ENCODE data around the gene NACA2.
"Not testable (repeated sequence)": the region's sequence is repeated elsewhere in the genome, so short reads cannot be mapped to it uniquely, and the experiment has no call there.

The NACA2 gene

DNA sequence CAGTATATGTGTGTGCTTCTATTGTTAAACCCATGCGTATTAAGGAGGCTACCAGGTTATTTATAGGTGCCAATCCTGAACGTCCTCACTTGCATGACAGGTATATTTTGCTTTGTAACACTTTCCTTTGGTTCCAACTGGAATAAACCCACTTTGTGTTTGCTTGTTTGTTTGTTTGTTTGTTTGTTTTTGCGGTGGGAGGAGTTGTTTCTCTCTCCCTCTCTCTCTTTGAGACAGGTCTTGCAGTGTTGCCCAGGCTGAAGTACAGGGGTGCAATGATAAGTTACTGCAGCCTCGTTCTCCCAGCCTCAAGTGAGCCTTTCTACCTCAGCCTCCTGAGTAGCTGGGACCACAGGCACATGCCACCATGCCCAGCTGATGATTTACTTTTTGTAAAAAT, 28.7 kb downstream of the NACA2 start:
- Mint-ChIP-seq H3K27me3 (ENCODE audit: low read depth) (peaks cover 7% of the 10 kb centered on the region), H3K9me3 (no peaks in the 10 kb centered on the region), H3K36me3 (ENCODE audit: low read depth) (no peaks in the 10 kb centered on the region), H3K27ac (no peak overlapping the region), H3K4me1 (ENCODE audit: low read depth) (no peaks in the 10 kb centered on the region), H3K4me3 (no peak overlapping the region)

DNA sequence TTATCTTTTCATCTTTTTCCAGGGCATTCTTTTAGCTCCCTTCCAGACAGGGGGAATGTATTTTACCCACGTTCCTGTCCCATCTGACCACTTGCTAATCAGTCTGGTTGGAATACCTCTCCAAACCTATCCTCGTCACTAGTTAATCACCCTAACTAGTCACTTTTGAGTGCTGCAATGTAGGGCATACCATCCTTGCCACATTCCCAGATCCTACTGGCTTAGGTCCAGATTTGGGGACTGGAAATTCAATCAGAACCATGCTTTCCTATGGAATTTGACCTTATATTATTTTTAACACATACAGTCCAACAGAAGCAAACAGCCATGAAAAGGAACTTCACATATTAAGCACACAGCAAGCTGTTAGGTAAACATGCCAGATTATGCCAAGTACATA, 29.7 kb downstream of the NACA2 start:
- Mint-ChIP-seq H3K27me3 (ENCODE audit: low read depth) (peaks cover 6% of the 10 kb centered on the region), H3K36me3 (ENCODE audit: low read depth) (no peaks in the 10 kb centered on the region), H3K27ac (no peak overlapping the region), H3K9me3 (no peaks in the 10 kb centered on the region), H3K4me3 (no peak overlapping the region), H3K4me1 (ENCODE audit: low read depth) (no peaks in the 10 kb centered on the region)

DNA sequence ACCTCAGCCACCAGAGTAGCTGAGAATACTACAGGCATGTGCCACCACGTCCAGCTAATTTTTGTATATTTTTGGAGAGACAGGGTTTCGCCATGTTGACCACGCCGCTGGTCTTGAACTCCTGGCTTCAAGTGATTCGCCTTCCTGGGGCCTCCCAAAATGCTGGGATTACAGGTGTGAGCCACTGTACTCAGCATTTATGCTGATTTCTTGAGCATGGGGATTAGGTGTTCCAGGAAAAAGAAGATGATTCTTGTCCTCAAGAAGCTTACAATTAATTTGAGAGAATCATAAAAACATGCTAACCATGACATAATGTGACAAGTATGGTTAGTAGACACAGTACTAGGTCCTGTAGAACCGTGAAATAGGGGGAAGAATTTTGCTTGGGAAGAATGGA, 30.9 kb downstream of the NACA2 start:
- H3K9me3 Mint-ChIP-seq = no peaks in the 10 kb centered on the region
- no peaks in the 10 kb centered on the region for H3K36me3 Mint-ChIP-seq (ENCODE audit: low read depth)
- H3K4me3 Mint-ChIP-seq = no peak overlapping the region
- H3K4me1 Mint-ChIP-seq (ENCODE audit: low read depth) = no peaks in the 10 kb centered on the region
- peaks cover 6% of the 10 kb centered on the region for H3K27me3 Mint-ChIP-seq (ENCODE audit: low read depth)
- no peak overlapping the region for H3K27ac Mint-ChIP-seq

DNA sequence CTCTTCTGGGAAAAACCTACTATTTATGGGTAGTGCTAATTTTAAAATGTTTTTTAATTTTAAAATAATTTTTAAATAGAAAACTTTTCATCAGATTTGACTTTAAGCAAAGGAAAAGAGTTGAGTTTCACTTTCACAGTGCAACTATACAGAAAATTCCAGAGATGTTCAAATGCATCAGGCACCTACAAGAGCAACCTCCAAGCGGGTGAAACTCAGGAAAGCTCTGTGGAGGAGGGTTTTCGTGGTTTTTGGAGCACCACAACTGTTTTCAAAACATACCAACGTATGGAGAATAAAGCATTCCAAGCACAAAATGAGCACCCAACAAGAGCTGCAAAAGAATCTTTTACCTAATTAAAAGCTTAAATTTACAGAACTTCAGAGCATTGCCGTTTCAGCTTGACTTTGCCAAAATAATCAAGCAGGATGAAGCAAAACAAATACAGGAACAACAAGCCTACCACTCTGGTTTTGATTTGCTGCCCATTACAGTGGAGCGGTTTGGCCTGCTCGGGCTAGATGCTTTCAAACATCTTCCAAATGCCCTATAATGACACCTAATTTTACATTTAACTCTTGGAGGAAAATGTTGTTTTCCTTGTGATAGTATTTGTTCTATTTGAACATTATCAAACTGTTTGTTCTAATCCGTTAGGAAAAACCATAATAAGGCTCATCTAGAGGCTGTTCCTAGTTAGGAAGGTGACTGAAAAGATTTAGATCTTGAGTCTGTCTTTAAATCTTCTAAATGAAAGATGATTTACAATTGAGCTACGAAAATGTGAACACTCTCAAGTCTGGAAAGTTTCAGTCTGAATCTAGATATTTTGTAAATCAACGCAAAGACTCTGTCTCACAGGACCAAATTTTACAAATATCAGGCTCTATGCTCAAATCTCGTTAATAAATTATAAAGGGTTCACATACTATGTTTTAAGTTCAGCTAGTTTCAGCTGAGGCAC, 34.5 kb downstream of the NACA2 start:
- Mint-ChIP-seq H3K4me3 (no peak overlapping the region), H3K36me3 (ENCODE audit: low read depth) (no peaks in the 10 kb centered on the region), H3K27ac (no peak overlapping the region), H3K4me1 (ENCODE audit: low read depth) (no peaks in the 10 kb centered on the region), H3K27me3 (ENCODE audit: low read depth) (peaks cover 11% of the 10 kb centered on the region), H3K9me3 (no peaks in the 10 kb centered on the region)

DNA sequence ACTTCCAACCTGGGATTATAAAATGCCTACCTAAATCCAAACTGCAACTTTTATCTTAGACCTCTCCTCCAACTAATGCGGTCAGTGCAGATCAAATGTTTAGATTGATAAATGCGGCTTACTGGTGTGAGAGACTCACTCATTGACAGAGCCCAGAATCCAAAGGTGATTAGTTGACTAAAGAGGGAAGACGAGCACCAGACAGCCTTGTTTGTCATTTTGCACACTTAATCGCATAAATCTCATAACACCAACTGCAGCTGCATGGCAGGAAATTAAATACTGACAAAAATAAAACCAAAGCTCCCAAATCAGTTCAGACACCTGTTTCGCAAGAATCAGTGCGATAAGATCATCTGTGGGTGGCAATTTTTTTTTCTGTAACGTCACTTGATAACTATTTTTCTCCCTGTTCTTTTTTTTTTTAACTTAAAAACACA, 35.9 kb downstream of the NACA2 start:
- no peak overlapping the region for H3K4me3 Mint-ChIP-seq
- no peaks in the 10 kb centered on the region for H3K4me1 Mint-ChIP-seq (ENCODE audit: low read depth)
- H3K9me3 Mint-ChIP-seq = no peaks in the 10 kb centered on the region
- H3K27me3 Mint-ChIP-seq (ENCODE audit: low read depth) = peaks cover 20% of the 10 kb centered on the region
- H3K36me3 Mint-ChIP-seq (ENCODE audit: low read depth) = no peaks in the 10 kb centered on the region
- no peak overlapping the region for H3K27ac Mint-ChIP-seq

DNA sequence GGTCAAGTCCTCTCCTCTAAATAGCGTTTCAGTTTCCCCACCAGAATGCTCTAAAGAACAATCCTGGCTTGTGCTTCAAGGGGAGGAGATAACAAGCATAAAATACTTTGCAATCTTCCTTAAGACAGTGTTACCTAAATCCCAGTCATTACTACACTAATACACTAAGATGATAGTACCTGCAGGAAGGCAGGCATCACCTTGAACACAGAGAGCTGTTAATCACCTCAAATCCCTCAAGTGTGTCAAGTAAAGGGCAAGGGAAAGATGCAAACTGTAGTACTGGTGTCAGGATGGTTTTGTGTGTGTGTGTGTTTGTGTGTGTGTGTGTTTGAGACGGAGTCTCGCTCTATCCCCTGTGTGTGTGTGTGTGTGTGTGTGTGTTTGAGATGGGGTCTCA, 36.8 kb downstream of the NACA2 start:
- H3K36me3 Mint-ChIP-seq (ENCODE audit: low read depth) = no peaks in the 10 kb centered on the region
- no peak overlapping the region for H3K27ac Mint-ChIP-seq
- peaks cover 23% of the 10 kb centered on the region for H3K27me3 Mint-ChIP-seq (ENCODE audit: low read depth)
- no peaks in the 10 kb centered on the region for H3K9me3 Mint-ChIP-seq
- no peaks in the 10 kb centered on the region for H3K4me1 Mint-ChIP-seq (ENCODE audit: low read depth)
- H3K4me3 Mint-ChIP-seq = no peak overlapping the region

DNA sequence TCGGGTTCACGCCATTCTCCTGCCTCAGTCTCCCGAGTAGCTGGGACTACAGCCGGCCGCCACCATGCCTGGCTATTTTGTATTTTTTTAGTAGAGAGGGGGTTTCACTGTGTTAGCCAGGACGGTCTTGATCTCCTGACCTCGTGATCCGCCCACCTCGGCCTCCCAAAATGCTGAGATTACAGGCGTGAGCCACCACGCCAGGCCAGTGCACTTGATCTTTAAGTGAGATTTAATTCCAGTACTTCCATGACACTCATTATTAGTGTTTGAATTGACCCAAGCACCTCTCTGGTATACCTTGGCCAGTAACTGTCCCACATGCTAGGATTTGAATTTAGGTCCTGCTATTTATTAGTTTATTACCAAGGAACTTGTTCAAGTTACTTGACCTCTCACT, 38.5 kb downstream of the NACA2 start:
- not testable (repeated sequence) for H3K4me1 Mint-ChIP-seq (ENCODE audit: low read depth)

DNA sequence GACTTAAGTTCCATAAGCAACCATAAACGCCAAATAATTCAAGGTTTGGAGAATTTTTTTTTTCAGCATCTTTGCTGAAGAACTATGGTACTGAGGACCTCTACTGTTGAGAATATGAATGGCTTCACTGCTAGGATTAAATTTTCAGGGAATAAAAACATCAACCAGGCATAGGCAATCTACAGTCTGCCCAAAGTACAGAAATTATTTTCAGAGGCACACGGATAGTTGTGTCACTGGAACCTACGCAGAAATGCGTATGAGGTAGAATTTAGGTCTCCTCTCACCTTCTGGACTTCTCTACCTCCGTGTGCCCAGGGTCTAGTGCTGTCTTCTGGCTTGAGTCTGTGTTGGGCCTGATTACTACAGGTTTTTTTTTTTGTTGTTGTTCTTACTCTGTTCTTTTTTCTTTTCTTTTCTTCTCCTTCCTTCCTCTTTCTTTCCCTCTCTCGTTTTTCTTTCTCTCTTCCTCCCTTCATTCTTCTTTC, 39.7 kb downstream of the NACA2 start:
- H3K9me3 Mint-ChIP-seq = no peaks in the 10 kb centered on the region
- peaks cover 31% of the 10 kb centered on the region for H3K27me3 Mint-ChIP-seq (ENCODE audit: low read depth)
- no peaks in the 10 kb centered on the region for H3K4me1 Mint-ChIP-seq (ENCODE audit: low read depth)
- no peaks in the 10 kb centered on the region for H3K36me3 Mint-ChIP-seq (ENCODE audit: low read depth)
- H3K27ac Mint-ChIP-seq = no peak overlapping the region
- no peak overlapping the region for H3K4me3 Mint-ChIP-seq

More for the DNA sequence above, 38.5 kb downstream of the NACA2 start:
- H3K36me3 Mint-ChIP-seq (ENCODE audit: low read depth); H3K9me3 Mint-ChIP-seq; H3K27ac Mint-ChIP-seq; H3K4me3 Mint-ChIP-seq: not testable (repeated sequence)
- H3K27me3 Mint-ChIP-seq (ENCODE audit: low read depth) = peaks cover 27% of the 10 kb centered on the region

DNA sequence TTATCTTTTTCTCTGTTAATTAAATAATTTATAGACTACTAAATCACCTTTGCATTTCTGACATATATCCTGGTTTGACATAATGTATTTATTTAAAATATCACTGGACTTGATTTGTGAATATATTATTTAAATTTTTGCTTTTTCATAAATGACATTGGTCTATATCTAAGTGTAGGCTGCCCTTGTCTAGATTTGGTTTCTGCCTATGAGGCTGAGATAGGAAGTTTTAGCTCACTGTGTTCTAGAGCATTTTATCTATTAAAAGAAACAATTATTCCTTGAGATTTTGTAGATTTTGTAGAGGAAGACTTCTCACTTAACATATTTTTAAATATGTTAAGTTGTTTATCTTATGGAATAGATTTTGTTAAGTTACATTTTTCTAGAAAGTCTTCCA, 43.9 kb downstream of the NACA2 start:
- Mint-ChIP-seq H3K36me3 (ENCODE audit: low read depth) (no peaks in the 10 kb centered on the region), H3K4me3 (no peak overlapping the region), H3K27ac (no peak overlapping the region), H3K4me1 (ENCODE audit: low read depth) (no peaks in the 10 kb centered on the region), H3K9me3 (no peaks in the 10 kb centered on the region), H3K27me3 (ENCODE audit: low read depth) (peaks cover 38% of the 10 kb centered on the region)

DNA sequence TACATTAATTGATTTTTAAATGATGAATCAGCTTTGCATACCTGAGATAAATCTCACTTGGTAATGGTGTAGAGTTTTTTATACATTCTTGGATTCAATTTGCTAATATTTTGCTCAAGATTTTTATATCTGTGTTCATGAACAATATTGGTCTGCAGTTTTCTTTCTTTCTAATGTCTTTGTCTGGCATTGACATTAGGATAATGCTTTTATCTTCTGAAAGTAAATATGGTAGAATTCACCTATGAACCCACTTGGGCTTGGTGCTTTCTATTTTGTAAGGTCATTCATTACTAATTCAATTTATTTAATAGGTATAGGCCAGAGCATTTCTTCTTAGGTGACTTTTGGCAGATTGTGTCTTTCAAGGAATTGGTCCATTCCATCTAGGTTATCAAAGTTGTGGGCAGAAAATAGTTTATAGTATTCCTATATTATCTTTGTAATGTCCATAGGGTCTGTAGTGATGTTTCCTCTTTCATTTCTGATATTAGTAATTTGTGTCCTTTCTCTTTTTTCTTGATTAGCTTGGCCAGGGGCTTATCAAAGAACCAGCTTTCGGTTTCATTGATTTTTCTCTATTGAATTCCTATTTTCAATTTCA, 45.6 kb downstream of the NACA2 start:
- no peak overlapping the region for H3K4me3 Mint-ChIP-seq

DNA sequence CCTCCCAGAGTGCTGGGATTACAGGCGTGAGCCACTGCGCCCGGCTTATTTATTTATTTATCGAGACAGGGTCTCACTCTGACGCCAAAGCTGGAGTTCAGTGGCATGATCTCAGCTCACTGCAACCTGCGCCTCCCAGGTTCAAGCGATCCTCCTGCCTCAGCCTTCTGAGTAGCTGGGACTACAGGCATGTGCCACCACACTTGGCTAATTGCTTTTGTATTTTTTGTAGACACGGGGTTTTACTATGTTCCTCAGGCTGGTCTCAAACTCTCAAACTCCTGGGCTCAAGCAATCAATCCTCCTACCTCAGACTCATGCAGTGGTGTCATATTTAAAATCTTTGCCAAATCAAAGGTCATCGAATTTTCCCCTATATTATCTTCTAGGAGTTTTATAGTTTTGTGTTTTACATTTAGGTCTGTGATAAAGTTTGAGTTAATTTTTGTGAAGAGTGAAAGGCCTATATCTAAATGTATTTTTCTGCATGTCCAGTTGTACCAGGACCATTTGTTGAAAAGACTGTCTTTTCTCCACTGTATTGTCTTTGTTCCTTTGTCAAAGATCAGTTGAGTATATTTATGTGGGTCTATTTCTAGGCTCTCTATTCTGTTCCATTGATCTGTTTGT, 47.1 kb downstream of the NACA2 start:
- Mint-ChIP-seq H3K4me3 (no peak overlapping the region), H3K4me1 (ENCODE audit: low read depth) (no peaks in the 10 kb centered on the region), H3K36me3 (ENCODE audit: low read depth) (no peaks in the 10 kb centered on the region), H3K27me3 (ENCODE audit: low read depth) (peaks cover 32% of the 10 kb centered on the region), H3K9me3 (peaks cover 3% of the 10 kb centered on the region), H3K27ac (no peak overlapping the region)

More for the DNA sequence above, 45.6 kb downstream of the NACA2 start:
- peaks cover 32% of the 10 kb centered on the region for H3K27me3 Mint-ChIP-seq (ENCODE audit: low read depth)
- no peak overlapping the region for H3K27ac Mint-ChIP-seq
- H3K4me1 Mint-ChIP-seq (ENCODE audit: low read depth) = no peaks in the 10 kb centered on the region
- no peaks in the 10 kb centered on the region for H3K9me3 Mint-ChIP-seq
- H3K36me3 Mint-ChIP-seq (ENCODE audit: low read depth) = no peaks in the 10 kb centered on the region

DNA sequence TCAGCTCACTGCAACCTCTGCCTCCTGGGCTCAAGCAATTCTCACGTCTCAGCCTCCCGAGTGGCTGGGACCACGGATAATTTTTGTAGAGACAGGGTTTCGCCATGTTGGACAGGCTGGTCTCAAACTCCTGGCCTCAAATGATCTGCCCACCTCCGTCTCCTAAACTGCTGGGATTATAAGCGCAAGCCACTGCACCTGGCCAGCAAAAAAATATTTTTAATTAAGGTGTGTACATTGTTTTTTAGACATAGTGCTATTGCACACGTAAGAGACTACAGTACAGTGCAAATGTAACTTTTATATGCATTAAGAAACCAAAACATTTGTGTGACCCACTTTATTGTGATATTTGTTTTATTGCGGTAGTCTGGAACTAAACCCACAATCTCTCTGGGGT, 49.0 kb downstream of the NACA2 start:
- no peaks in the 10 kb centered on the region for H3K36me3 Mint-ChIP-seq (ENCODE audit: low read depth)
- no peak overlapping the region for H3K27ac Mint-ChIP-seq
- H3K9me3 Mint-ChIP-seq = peaks cover 3% of the 10 kb centered on the region
- H3K27me3 Mint-ChIP-seq (ENCODE audit: low read depth) = peaks cover 22% of the 10 kb centered on the region
- no peaks in the 10 kb centered on the region for H3K4me1 Mint-ChIP-seq (ENCODE audit: low read depth)
- H3K4me3 Mint-ChIP-seq = no peak overlapping the region

DNA sequence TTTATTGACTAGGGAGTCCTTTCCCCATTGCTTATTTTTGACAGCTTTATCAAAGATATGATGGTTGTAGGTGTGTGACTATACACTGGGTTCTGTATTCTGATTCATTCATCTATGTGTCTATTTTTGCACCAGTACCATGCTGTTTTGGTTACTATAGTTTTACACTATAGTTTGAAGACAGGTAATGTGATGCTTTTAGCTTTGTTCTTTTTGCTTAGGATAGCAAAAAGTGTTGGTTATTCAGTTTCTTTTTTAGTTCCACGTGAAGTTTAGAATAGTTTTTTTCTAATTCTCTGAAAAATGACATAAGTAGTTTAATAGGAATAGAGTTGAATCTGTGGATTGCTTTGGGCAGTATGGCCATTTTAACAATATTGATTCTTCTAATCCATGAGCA, 50.1 kb downstream of the NACA2 start:
- Mint-ChIP-seq H3K27ac (no peak overlapping the region), H3K9me3 (peaks cover 3% of the 10 kb centered on the region), H3K4me1 (ENCODE audit: low read depth) (no peaks in the 10 kb centered on the region), H3K27me3 (ENCODE audit: low read depth) (peaks cover 15% of the 10 kb centered on the region), H3K36me3 (ENCODE audit: low read depth) (no peaks in the 10 kb centered on the region), H3K4me3 (no peak overlapping the region)
